Stimulated activated CD8-positive, alpha-beta memory T cell treated with anti-CD3 and anti-CD28 coated beads, Interleukin-15, amount 100 ng/mL, for 48 hours (primary cell): Measurements from ENCODE around the gene PHYHIPL.

Experiments
- DNase-seq, 2 donors: peaks; one replicate each; pipeline ENCODE4 v3.0.0-alpha.2; 2020; ENCODE audit warnings: low read depth in 2 of 2

The PHYHIPL gene

DNA sequence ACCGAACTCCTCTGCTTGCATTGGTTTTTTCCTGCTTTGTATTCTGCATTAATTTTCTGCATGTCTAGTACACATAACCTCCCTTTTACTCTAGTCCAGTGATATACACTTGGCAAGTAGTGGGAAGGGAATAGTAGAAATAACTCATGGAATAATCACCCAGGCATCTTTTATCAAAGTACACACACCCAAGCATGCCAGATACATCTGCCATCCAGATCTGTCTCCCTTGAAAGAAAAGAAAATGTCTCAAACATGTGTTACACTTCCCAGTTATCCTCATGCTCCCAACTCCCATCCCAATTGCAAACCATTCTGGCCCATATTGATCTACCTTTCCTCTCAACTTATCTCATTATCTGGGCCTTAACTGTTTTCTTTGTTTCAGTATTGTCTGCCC is 79.0 kb downstream of the PHYHIPL start:
- no peak for DNase-seq

DNA sequence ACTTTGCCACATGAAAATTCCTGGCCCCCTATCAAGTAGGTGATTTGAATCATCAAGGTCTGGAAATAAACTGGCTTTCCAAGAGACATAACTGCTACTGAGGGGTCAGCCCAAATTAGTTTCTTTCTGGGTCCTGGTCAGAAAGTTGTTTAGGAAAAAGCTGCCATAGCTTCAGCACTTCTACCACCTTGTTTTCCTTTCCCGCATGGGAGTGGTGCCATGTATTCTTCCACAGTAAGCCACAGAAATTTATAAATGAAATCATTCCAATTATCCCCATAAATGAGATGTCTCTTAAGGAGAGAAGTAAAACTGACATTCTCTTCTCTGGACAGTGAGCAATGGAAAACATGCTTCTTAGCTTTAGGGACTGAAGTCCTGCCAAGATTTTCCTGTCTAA is 80.8 kb downstream of the PHYHIPL start:
- no peak for DNase-seq

DNA sequence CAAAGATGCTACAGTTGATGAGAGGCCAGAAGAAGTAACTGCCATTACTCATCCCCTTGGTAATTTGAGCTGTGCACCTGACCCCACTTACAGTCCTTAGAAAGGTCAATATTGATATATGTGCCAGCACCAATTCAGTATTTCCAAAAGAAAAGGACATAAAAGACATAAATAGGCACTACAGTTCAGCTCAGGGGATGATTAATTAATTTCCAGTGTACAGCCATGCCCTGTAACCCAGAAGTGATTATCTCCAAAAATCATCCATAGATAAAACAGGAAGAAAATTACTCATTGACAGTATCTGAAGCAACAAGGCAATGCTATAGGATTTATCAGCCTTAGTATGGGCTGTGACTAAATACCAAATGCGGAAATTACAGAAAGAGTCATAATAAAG is 82.4 kb downstream of the PHYHIPL start:
- DNase-seq, result no peak

DNA sequence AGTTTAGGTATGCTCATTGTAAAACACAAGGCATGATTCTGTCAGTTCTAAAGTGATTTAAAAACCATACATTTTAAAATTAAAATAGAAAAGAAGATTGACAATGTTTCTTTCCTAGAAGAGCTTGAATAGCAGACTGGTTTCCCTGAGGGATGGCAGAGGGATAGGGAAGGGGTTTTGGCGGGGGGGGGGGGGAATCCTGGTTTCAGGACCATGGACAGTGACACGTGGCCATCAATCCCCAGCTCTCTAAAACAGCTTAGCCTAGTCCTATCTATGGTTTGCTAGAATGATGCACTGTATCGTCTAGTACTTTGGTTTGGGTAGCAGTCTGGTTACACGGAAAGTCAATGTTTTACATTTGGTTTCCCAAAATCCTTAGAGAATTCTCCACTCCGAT is 88.7 kb downstream of the PHYHIPL start:
- no peak for DNase-seq

DNA sequence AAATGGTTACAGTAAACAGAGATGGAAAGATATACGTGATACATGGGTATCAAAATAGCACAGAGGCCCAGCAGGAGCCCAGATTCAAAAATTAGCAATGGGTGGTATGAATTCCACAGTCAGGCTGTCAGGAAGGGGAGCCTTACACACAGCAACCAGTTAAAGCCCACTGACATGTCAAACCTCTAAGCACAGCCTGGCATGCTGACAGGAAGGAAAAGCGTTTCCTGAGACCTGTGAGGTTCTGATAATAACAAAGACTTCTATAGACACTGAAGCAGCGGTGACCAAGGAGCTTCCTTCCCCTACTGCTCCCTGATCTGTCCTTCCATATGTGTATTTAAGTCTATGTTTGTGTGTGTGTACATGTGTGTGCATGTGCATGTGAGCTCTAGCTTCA is 89.9 kb downstream of the PHYHIPL start:
- DNase-seq, result no peak

DNA sequence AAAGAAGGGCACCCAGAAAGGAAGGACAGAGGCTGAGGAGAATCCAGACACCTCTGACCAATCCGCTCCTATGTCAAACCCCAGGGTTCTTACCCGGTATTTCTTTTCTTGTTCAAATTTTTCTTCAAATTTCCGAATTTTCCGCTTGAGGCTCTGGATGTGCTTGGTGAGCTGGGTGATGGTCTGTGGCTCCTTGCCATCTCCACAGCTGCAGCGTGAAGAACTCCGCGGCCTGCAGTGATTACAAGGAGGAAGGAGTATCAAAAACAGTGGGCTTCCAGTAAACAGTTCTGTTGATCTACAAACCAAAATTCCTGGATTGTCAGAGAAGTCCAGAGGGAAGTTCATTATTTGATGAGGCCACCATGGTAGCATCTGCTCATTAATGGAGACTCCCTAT is 92.0 kb downstream of the PHYHIPL start:
- DNase-seq, result no peak

DNA sequence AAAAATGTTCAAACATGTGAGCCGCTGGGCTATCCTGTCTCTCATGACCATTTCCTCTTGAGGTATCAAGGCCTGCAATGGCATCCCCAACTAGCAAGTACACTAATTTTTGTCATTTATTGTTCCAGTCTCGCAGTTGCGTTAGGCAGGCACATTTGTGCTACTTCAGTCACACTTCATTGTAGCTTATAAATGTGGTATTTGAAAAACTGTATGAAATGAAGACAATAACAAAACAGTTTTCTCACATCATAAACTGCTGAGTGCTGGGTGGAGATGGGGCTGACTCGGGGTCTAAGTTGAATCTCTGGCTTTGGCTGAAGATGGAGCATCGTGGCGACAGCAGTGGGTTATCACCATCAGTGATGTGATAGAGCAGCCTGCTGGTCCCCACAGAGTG is 93.2 kb downstream of the PHYHIPL start:
- no peak for DNase-seq

GRCh38 chr10:59270492-59270891 is 94.0 kb downstream of the PHYHIPL start:
- no peak for DNase-seq

- DNase-seq, result no peak
Measured at GRCh38 chr10:59271160-59271559, 94.7 kb downstream of the PHYHIPL start.

- DNase-seq, result no peak
Measured at GRCh38 chr10:59272061-59272460, 95.6 kb downstream of the PHYHIPL start.

DNA sequence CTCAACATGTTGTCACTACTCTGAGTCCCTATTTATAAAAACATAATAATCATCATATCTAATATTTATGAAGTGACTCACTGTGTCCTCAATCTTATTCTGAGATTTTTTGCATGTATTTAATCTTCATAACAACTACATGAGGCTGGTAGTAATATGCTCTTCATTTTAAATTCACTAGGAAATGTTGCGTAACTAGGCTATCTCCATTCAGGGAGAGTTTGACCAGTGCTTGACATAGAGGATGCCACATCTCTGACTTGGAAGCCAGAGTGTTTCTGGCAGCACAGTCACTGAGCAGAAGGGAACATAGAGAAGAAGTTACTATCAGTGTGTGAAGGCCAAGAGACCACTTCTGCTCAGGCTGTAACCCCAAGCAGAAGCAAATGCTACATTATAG is 97.0 kb downstream of the PHYHIPL start:
- DNase-seq, result no peak

DNA sequence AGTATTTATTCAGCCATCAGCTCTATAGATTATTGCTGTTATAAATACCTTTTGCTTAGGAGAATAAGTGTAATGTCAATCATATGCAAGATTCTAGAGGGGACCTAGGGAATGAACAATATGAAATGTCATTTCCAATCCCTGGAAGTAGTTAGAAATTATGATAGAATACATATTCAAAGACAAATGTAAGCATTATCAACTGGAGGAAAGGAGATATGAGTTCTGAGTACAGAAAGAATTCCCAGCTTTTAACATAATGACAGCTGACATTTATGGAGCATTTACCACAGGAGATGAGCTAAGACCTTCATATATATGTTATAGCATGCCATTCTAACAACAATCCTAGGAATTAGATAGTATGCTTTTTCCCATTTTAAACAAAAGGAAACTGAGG is 99.7 kb downstream of the PHYHIPL start:
- DNase-seq, result no peak

DNA sequence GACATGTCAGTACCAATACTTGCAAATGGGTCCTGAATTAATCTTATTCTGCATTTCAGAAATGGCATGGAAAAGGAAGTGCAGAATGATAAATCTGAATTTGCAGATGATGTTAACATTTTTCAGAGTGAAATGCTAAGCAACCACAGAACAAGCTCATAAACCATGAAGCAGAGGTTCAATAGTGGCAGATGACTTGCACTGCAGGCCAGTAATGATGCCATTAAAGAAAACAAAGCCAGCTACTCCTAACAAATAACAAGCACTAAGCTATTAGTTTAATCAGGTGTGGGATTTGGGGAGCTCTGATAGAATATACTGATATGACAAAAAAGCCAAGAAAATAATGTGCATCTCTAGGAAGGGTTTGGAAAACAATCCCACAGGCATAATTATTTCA is 100.5 kb downstream of the PHYHIPL start:
- DNase-seq, result no peak

DNA sequence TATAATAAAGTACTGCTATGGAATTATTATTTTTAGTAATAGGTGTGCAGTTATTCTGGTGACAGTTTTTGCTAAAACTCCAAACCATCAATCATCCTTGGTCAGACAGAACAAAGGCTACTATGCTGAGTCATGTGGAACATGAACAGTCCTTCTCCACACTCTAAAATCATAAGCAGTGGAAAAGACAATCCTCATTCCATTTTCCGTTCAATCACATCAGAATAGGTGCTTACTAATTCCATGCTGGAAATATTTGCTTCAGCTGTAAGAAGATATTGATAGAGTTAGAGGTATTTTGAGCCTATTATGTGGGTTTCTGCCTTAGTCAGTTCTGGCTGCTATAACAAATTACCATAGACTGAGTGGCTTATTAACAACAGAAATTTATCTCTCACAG is 103.0 kb downstream of the PHYHIPL start:
- no peak for DNase-seq

- DNase-seq, result no peak
Measured at GRCh38 chr10:59279991-59280505, 103.6 kb downstream of the PHYHIPL start.

DNA sequence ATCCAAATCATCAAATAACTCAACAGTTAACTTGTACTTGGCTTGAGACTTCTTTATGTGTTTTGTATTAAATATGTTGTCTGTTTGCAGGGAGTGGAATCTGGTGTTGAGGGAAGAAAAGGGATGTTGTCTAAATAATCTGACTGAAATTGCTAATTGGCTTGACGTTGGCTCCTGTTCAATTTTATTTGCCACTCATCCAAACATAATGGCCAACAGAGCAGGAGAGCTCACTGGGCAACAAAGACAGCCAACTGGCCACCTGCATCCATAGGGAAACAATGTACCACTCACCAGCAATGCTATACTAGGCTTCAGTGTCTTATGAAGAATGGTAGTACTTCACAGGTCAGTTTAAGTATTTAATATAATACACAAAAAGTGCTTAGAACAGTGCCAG is 105.4 kb downstream of the PHYHIPL start:
- no peak for DNase-seq

DNA sequence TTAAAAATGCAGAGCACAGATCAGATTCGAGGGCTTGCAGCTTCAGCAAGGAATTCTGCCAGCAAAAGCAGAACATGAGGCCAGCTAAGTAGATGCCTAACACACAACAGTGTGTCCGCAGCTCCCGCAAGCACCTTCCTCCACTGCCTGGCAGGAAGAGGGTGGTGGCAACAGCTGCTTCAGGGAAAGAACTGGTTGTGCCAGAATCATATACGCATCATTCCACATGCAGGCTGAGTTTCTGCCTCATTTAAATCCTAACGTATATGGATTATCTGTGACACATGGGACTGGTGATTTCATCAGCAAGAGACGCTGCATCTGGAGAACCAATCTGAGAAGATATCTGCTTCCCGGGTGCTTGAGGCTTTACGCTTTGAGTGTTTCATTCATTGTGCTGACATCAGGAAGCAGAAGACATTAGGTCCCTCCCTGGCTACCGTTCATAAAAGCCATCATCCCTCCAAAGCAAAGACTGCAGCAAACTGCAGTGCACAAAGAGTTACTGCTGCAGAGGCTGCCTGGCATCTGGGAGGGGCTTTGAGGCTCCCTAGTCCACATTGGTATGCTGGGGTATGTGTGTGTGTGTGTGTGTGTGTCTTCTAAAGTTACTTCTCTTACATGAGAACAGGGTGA is 107.1 kb downstream of the PHYHIPL start:
- no peak for DNase-seq

GRCh38 chr10:59284118-59284975 is 107.9 kb downstream of the PHYHIPL start:
- no peak for DNase-seq

- DNase-seq, result no peak
Measured at GRCh38 chr10:59285073-59285472, 108.6 kb downstream of the PHYHIPL start.

- no peak for DNase-seq
Measured at GRCh38 chr10:59285848-59286247, 109.4 kb downstream of the PHYHIPL start.

DNA sequence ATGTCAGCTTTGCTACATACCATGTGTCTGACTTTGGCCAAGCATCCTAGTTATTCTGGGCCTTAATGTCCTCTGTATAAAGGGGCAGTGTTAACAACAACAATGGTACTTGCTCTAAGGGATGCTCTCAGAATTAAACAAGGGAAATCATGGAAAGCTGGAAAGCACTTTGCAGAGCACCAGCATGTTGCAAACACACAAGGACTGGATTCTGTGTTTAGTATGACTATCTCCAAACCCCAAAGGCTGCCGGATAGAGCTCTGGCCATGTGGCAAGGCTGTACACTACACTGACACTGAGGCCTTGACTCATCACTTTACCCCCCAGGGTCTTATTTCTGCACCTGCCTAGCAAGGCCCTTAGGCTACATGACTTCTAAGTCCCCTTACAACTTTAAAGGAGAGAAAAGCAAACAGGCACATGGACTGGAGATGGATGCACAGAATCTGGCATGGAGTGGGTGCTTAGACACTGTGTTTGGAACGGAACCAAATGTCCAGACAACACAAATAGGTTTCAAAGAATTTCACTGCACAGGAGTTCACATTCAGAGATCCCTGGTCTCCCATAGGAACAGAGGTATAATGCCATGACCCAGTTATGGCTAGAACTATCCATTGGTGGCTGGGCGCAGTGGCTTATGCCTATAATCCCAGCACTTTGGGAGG is 111.3 kb downstream of the PHYHIPL start:
- DNase-seq, result no peak

DNA sequence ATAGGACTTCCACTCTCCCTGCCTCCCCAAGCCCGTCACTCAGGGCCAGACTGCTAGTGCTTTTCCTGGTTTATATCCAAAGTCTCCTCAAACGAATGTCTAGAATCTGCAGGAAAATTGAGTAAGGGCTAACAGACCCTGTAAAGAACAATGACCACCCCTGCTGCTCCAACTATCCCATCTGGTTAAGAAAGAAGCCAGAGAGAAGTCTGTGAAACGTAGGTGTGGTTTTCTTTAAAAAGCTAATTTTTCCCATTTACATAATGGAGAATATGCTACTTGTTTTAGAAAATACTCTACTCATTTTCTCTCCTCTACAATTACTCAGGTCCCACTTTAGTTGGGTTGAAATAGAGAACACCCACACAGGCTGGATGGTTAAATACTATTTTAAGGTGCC is 113.4 kb downstream of the PHYHIPL start:
- DNase-seq, result no peak

DNA sequence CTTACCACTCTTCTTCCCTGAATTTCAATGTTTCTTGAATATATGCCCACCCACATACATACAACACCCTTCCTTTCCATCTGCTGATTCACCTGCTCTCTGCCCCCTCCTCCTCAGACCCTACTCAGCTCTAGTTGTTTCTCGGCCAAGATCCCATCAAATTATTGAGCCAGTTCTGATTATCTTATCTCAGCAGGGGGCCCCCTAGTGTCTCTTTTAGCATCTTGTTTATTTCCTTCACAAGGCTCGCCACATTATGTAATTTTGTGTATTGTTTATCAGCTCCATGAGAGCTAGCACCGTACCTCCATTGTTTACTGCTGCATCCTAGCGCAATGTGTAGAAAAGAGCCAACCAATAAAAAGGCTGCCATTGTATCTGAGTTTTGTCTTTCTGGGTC is 114.0 kb downstream of the PHYHIPL start:
- DNase-seq, result no peak
